H9 (cell line): ENCODE results near the gene ARHGEF10L. TPM values are rescaled to one million over a fixed set of nuclear protein-coding genes. Genes with fewer than 3 reads are reported as not detected.

Source experiments
- DNase-seq: peaks from one replicate; pipeline ENCODE4 v3.0.0-alpha.2; 2017
- H2AFZ ChIP-seq: one replicate; pipeline ENCODE4 v1.6.1; 2013; ENCODE audit warnings: mild to moderate bottlenecking, low read length, control low read depth, moderate library complexity
- H2AK5ac ChIP-seq: 2 replicates; pipeline ENCODE4 v1.6.1; 2013; ENCODE audit warnings: low read length, control low read depth, mixed read lengths; ENCODE audit not compliant: insufficient read length
- H2BK120ac ChIP-seq: one replicate; pipeline ENCODE4 v1.6.1; 2013; ENCODE audit warnings: low read depth, mild to moderate bottlenecking, low read length, control low read depth, inconsistent platforms; ENCODE audit not compliant: poor library complexity, severe bottlenecking
- H2BK12ac ChIP-seq: 2 replicates; pipeline ENCODE4 v1.6.1; 2013; ENCODE audit warnings: low read length, control low read depth, mixed read lengths, low read depth; ENCODE audit not compliant: insufficient read length
- H2BK15ac ChIP-seq: 2 replicates; pipeline ENCODE4 v1.6.1; 2013; ENCODE audit warnings: low read depth, low read length, control low read depth
- H2BK20ac ChIP-seq: one replicate; pipeline ENCODE4 v1.6.1; 2013; ENCODE audit warnings: low read depth, mild to moderate bottlenecking, low read length, control low read depth, inconsistent platforms; ENCODE audit not compliant: poor library complexity, severe bottlenecking
- H2BK5ac ChIP-seq: 2 replicates; pipeline ENCODE4 v1.6.1; 2013; ENCODE audit warnings: low read length, control low read depth, mixed read lengths; ENCODE audit not compliant: insufficient read length
- H3K14ac ChIP-seq: 2 replicates; pipeline ENCODE4 v1.6.1; 2013; ENCODE audit warnings: low read length, control low read depth; ENCODE audit not compliant: insufficient read depth
- H3K18ac ChIP-seq: 2 replicates; pipeline ENCODE4 v1.6.1; 2013; ENCODE audit warnings: low read depth, mild to moderate bottlenecking, mixed read lengths, low read length, control low read depth; ENCODE audit not compliant: insufficient read length
- H3K23ac ChIP-seq: 2 replicates; pipeline ENCODE4 v1.6.1; 2013; ENCODE audit warnings: low read length, control low read depth, mixed read lengths, low read depth; ENCODE audit not compliant: insufficient read length
- H3K23me2 ChIP-seq: 2 replicates; pipeline ENCODE4 v1.6.1; 2013; ENCODE audit warnings: low read depth, mild to moderate bottlenecking, mixed read lengths, low read length, control low read depth; ENCODE audit not compliant: insufficient read length, poor library complexity, severe bottlenecking
- H3K27ac ChIP-seq: 2 replicates; pipeline ENCODE4 v1.5.1; 2013; ENCODE audit warnings: low read length, control low read depth, mixed read lengths, low read depth; ENCODE audit not compliant: insufficient read length
- H3K27me3 ChIP-seq: 2 replicates; pipeline ENCODE4 v1.6.1; 2013; ENCODE audit warnings: low read length, control low read depth, inconsistent platforms; ENCODE audit not compliant: insufficient read depth
- H3K4ac ChIP-seq: 2 replicates; pipeline ENCODE4 v1.6.1; 2013; ENCODE audit warnings: low read depth, mild to moderate bottlenecking, control low read depth, inconsistent platforms, low read length, moderate library complexity
- H3K4me1 ChIP-seq: 2 replicates; pipeline ENCODE4 v1.6.1; 2013; ENCODE audit warnings: low read length, control low read depth, inconsistent platforms; ENCODE audit not compliant: insufficient read depth
- H3K4me2 ChIP-seq: 2 replicates; pipeline ENCODE4 v1.6.1; 2013; ENCODE audit warnings: low read length, control low read depth, mixed read lengths; ENCODE audit not compliant: insufficient read length, insufficient read depth
- H3K56ac ChIP-seq: 2 replicates; pipeline ENCODE4 v1.6.1; 2013; ENCODE audit warnings: low read depth, mild to moderate bottlenecking, mixed read lengths, low read length, control low read depth; ENCODE audit not compliant: insufficient read length
- H3K79me1 ChIP-seq: 2 replicates; pipeline ENCODE4 v1.6.1; 2013; ENCODE audit warnings: low read depth, mild to moderate bottlenecking, moderate library complexity, low read length, control low read depth, inconsistent platforms; ENCODE audit not compliant: insufficient read depth, poor library complexity, severe bottlenecking
- H3K79me2 ChIP-seq: 2 replicates; pipeline ENCODE4 v1.6.1; 2013; ENCODE audit warnings: low read length, control low read depth, inconsistent platforms; ENCODE audit not compliant: insufficient read depth
- H3K9ac ChIP-seq: 2 replicates; pipeline ENCODE4 v1.6.1; 2013; ENCODE audit warnings: low read length, control low read depth, mixed read lengths; ENCODE audit not compliant: insufficient read length; ENCODE audit errors: extremely low read depth
- H3K9me3 ChIP-seq: one replicate; pipeline ENCODE4 v1.6.1; 2013; ENCODE audit warnings: low read depth, low read length, inconsistent platforms; ENCODE audit not compliant: control insufficient read depth
- H3T11ph ChIP-seq: one replicate; pipeline ENCODE4 v1.6.1; 2013; ENCODE audit warnings: mild to moderate bottlenecking, low read length, control low read depth, inconsistent platforms
- H4K20me1 ChIP-seq: one replicate; pipeline ENCODE4 v1.6.1; 2013; ENCODE audit not compliant: control insufficient read depth, insufficient read length, insufficient read depth
- H4K5ac ChIP-seq: 2 replicates; pipeline ENCODE4 v1.6.1; 2013; ENCODE audit warnings: low read depth, mild to moderate bottlenecking, mixed read lengths, low read length, control low read depth; ENCODE audit not compliant: insufficient read length
- H4K8ac ChIP-seq: replicated peaks from 2 replicates; pipeline ENCODE4 v1.6.1; 2013; ENCODE audit warnings: low read length, control low read depth, mixed read lengths, low read depth; ENCODE audit not compliant: insufficient read length
- H4K91ac ChIP-seq: 2 replicates; pipeline ENCODE4 v1.6.1; 2013; ENCODE audit warnings: low read depth, mild to moderate bottlenecking, moderate library complexity, mixed read lengths, low read length, control low read depth; ENCODE audit not compliant: insufficient read length
- H3K27ac Mint-ChIP-seq, 3 experiments: 2 replicates in 2 of 3; 3 replicates in 1 of 3; pipeline ENCODE4 v1.8.0; 2020 to 2021; ENCODE audit warnings: mixed read lengths in 3 of 3, mild to moderate bottlenecking in 1 of 3, moderate library complexity in 1 of 3
- H3K27me3 Mint-ChIP-seq: 2 replicates; pipeline ENCODE4 v1.8.0; 2021; ENCODE audit warnings: low read depth, mild to moderate bottlenecking, moderate library complexity, mixed read lengths
- H3K36me3 Mint-ChIP-seq, 3 experiments: 2 replicates in 2 of 3; 3 replicates in 1 of 3; pipeline ENCODE4 v1.8.0; 2020 to 2021; ENCODE audit warnings: low read depth in 3 of 3, mixed read lengths in 3 of 3; ENCODE audit not compliant: insufficient read depth in 1 of 3
- H3K4me1 Mint-ChIP-seq, 2 experiments: 2 replicates each; pipeline ENCODE4 v1.8.0; 2020; ENCODE audit warnings: mixed read lengths in 2 of 2
- H3K4me3 Mint-ChIP-seq, 2 experiments: 2 replicates in 1 of 2; 3 replicates in 1 of 2; pipeline ENCODE4 v1.8.0; 2020 to 2021; ENCODE audit warnings: mild to moderate bottlenecking in 2 of 2, mixed read lengths in 2 of 2, moderate library complexity in 1 of 2
- H3K9me3 Mint-ChIP-seq, 2 experiments: 2 replicates in 1 of 2; 3 replicates in 1 of 2; pipeline ENCODE4 v1.8.0; 2020; ENCODE audit warnings: mild to moderate bottlenecking in 2 of 2, mixed read lengths in 2 of 2, moderate library complexity in 1 of 2
- CTCF ChIP-seq: fragments of 200-600 bp; sonication (generic); conservative IDR thresholded peaks from 3 replicates; pipeline ENCODE4 v1.8.0; 2021; ENCODE audit warnings: antibody characterized with exemption, mild to moderate bottlenecking
- WGBS: extraction: QIAGEN DNeasy Blood & Tissue Kit; methylation state at CpG from one replicate; pipeline ENCODE4 v1.1.7; 2013; ENCODE audit warnings: missing lambda C conversion rate, low lambda C conversion rate, mixed read lengths; ENCODE audit not compliant: insufficient read length; ENCODE audit errors: extremely low coverage; 5-methylcytosine and 5-hydroxymethylcytosine counted together
- total RNA-seq: library from RNA; stranded (reverse); gene quantifications from 2 replicates; pipeline ENCODE4 v1.2.1, GENCODE V29; 2021

ARHGEF10L gene
- total RNA-seq, 1 experiment from 2014 or later, result 20.2 TPM

DNA sequence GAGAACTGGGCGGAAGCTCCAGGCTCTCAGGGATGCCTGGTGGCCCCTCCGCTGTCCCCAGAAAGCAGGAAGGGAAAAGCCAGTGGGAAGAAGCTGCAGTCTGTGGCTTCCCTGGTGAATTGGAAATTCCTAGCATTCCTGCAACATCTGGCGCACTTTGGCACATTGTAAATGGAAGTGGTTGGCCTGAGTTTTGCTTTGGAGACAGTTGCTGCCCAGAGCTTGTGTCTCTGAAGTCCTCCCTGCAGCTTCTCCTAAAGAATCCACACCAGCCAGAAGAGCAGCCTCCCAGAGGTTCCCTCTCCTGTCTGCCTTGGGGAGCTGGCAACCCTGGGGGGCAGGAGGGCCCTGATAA, 48.2 kb downstream of the ARHGEF10L start:
- H3K4me3 Mint-ChIP-seq, result no peak overlapping the region; a peak in 2 of 5 replicates
- H3K18ac ChIP-seq, result peak overlapping the region; percentile 6
- no peak overlapping the region for H4K5ac ChIP-seq
- H3K27ac ChIP-seq, result peak overlapping the region; percentile 37
- H2AFZ ChIP-seq, result no peak overlapping the region
- no peaks in the 10 kb centered on the region for H3K9me3 ChIP-seq
- no peaks in the 10 kb centered on the region for H3K27me3 Mint-ChIP-seq
- H3K79me1 ChIP-seq, result no peaks in the 10 kb centered on the region
- peak overlapping the region; percentile 57 to 82 (median 78); a peak in 6 of 7 replicates for H3K27ac Mint-ChIP-seq
- no peak for TF ChIP-seq CTCF
- H3K9ac ChIP-seq, result no peak overlapping the region
- peaks cover 3 to 41% (median 39%) of the 10 kb centered on the region in 3 experiments; a peak in 5 of 7 replicates for H3K36me3 Mint-ChIP-seq
- H2BK15ac ChIP-seq, result no peak overlapping the region
- DNase-seq, result peak; percentile 80
- H3K56ac ChIP-seq, result no peak overlapping the region
- no CpG with 5 or more reads among the region's 3 CpGs for WGBS
- H3K9me3 Mint-ChIP-seq, result no peaks in the 10 kb centered on the region; a peak in 1 of 5 replicates
- peaks cover 44 to 50% of the 10 kb centered on the region in 2 experiments for H3K4me1 Mint-ChIP-seq
- H2BK120ac ChIP-seq, result no peak overlapping the region
- no peak overlapping the region for H3K14ac ChIP-seq
- H3K4me1 ChIP-seq, result peaks cover 9% of the 10 kb centered on the region; the same call in 1 of the 2 replicates
- peak overlapping the region; percentile 39 for H4K91ac ChIP-seq
- H2AK5ac ChIP-seq, result no peak overlapping the region
- no peaks in the 10 kb centered on the region for H3K27me3 ChIP-seq
- no peak overlapping the region for H4K8ac ChIP-seq
- no peak overlapping the region for H3K4me2 ChIP-seq
- H3K23me2 ChIP-seq, result no peaks in the 10 kb centered on the region
- H2BK12ac ChIP-seq, result no peak overlapping the region
- no peak overlapping the region for H2BK5ac ChIP-seq
- no peak overlapping the region for H3T11ph ChIP-seq
- no peaks in the 10 kb centered on the region for H4K20me1 ChIP-seq
- H3K79me2 ChIP-seq, result no peaks in the 10 kb centered on the region; the same call in 1 of the 2 replicates
- H3K23ac ChIP-seq, result no peak overlapping the region
- H2BK20ac ChIP-seq, result no peak overlapping the region
- no peak overlapping the region for H3K4ac ChIP-seq
